ENCODE data around the gene TSTD2. TPM values are rescaled to one million over a fixed set of nuclear protein-coding genes. Genes with fewer than 3 reads are reported as not detected.
"Not testable (repeated sequence)": the region's sequence is repeated elsewhere in the genome, so short reads cannot be mapped to it uniquely, and the experiment has no call there.

The TSTD2 gene
- total RNA-seq, 4 donors from 2014 or later: 6.9 to 20.0 (median 10.1) TPM

- no peaks in the 10 kb centered on the region for H3K27me3 ChIP-seq
- 41 to 51% methylated on average over 2 of the region's 2 CpGs for WGBS, 2 donors
- H3K4me3 ChIP-seq: no peak overlapping the region
- intact Hi-C loops (cut with DNase I): no loop called here
- H3K27ac ChIP-seq: no peak overlapping the region
- no peak for DNase-seq
- no peaks in the 10 kb centered on the region for H3K4me1 ChIP-seq
- no peak for TF ChIP-seq POLR2A (IDR thresholded peaks at IDR 0.05)
- TF ChIP-seq, protein P1, sequence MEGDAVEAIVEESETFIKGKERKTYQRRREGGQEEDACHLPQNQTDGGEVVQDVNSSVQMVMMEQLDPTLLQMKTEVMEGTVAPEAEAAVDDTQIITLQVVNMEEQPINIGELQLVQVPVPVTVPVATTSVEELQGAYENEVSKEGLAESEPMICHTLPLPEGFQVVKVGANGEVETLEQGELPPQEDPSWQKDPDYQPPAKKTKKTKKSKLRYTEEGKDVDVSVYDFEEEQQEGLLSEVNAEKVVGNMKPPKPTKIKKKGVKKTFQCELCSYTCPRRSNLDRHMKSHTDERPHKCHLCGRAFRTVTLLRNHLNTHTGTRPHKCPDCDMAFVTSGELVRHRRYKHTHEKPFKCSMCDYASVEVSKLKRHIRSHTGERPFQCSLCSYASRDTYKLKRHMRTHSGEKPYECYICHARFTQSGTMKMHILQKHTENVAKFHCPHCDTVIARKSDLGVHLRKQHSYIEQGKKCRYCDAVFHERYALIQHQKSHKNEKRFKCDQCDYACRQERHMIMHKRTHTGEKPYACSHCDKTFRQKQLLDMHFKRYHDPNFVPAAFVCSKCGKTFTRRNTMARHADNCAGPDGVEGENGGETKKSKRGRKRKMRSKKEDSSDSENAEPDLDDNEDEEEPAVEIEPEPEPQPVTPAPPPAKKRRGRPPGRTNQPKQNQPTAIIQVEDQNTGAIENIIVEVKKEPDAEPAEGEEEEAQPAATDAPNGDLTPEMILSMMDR (IDR thresholded peaks at IDR 0.05): no peak
- no peaks in the 10 kb centered on the region for H3K9me3 ChIP-seq
- peaks cover 0 to 8% (median 0%) of the 10 kb centered on the region in 3 donors for H3K36me3 ChIP-seq
These were observed 53.3 kb downstream of the TSTD2 start for GRCh38 chr9:97579914-97580313.

- intact Hi-C loops (cut with DNase I): no loop called here
- Histone ChIP-seq H3K9me3 (no peaks in the 10 kb centered on the region), H3K36me3 (peaks cover 0 to 8% (median 0%) of the 10 kb centered on the region in 3 donors), H3K4me1 (no peaks in the 10 kb centered on the region), H3K4me3 (no peak overlapping the region), H3K27me3 (no peaks in the 10 kb centered on the region), H3K27ac (no peak overlapping the region)
- WGBS, 2 donors: 73 to 76% methylated on average over 5 of the region's 5 CpGs
- no peak for DNase-seq
- TF ChIP-seq, protein P1 (IDR thresholded peaks at IDR 0.05): no peak
- TF ChIP-seq POLR2A (IDR thresholded peaks at IDR 0.05): no peak
These were observed 54.3 kb downstream of the TSTD2 start for GRCh38 chr9:97578846-97579245.

DNA sequence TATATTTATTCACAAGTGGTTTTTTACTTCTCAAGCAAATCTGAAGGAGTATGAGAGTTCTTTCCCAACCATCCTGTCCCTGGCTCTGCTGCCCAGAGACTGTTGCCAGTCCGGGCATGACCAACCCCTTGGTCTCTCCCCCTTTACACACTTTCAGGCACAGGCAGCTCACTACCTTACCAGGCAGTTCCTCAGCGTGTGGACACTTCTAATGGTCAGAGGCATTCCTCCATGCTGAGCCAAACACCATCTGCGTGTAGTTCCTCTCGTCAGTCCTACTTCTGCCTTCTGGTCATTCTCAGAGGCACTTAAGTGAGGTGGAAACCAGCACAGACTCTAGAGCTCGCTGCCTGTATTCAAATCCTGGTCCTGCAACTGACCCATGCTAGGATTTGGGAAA is 56.1 kb downstream of the TSTD2 start:
- WGBS, 2 donors: 67 to 68% methylated on average over 5 of the region's 5 CpGs
- Histone ChIP-seq H3K36me3 (peaks cover 0 to 8% (median 0%) of the 10 kb centered on the region in 3 donors), H3K27me3 (no peaks in the 10 kb centered on the region), H3K4me1 (no peaks in the 10 kb centered on the region), H3K4me3 (no peak overlapping the region), H3K9me3 (no peaks in the 10 kb centered on the region), H3K27ac (no peak overlapping the region)
- TF ChIP-seq, protein P1 (IDR thresholded peaks at IDR 0.05): no peak
- no peak for TF ChIP-seq POLR2A (IDR thresholded peaks at IDR 0.05)
- DNase-seq: no peak
- intact Hi-C loops (cut with DNase I): no loop called here

- intact Hi-C loops (cut with DNase I): no loop called here
- Histone ChIP-seq H3K27ac (no peak overlapping the region), H3K9me3 (no peaks in the 10 kb centered on the region), H3K36me3 (peaks cover 0 to 8% (median 0%) of the 10 kb centered on the region in 3 donors), H3K4me3 (peak overlapping the region in 2 of 4 donors; percentile 23 to 47), H3K4me1 (peaks cover 0 to 10% (median 0%) of the 10 kb centered on the region in 3 donors), H3K27me3 (no peaks in the 10 kb centered on the region)
- no peak for DNase-seq
- no peak for TF ChIP-seq POLR2A (IDR thresholded peaks at IDR 0.05)
- TF ChIP-seq, protein P1 (IDR thresholded peaks at IDR 0.05): no peak
- 70 to 78% methylated on average over 11 of the region's 11 CpGs for WGBS, 2 donors
These were observed 57.4 kb downstream of the TSTD2 start for GRCh38 chr9:97575673-97576200.

DNA sequence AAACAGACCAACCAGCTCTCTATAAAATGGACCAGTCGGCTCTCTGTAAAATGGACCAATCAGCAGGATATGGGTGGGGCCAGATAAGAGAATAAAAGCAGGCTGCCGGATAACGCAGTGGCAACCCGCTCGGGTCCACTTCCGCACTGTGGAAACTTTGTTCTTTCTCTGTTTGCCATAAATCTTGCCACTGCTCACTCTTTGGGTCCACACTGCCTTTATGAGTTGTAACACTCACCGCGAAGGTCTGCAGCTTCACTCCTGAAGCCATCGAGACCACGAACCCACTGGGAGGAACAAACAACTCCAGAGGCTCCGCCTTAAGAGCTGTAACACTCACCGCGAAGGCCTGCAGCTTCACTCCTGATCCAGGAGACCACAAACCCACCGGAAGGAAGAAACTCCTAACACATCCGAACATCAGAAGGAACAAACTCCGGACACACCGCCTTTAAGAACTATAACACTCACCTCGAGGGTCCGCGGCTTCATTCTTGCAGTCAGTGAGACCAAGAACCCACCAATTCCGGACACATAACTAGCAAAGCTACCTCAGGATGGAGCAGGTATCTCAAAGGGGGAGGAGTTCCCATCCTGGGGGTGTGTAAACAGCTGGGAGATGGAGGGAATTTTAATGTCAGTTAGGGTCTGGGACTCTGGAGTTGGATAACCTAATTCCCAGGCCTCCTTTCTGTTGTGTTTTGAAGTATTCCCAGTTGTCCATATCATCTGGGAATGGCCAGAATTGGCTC is 58.1 kb downstream of the TSTD2 start:
- Histone ChIP-seq H3K4me3 (peak overlapping the region in 3 of 4 donors; percentile 23 to 47 (median 23)), H3K4me1 (peaks cover 0 to 14% (median 0%) of the 10 kb centered on the region in 3 donors), H3K36me3 (peaks cover 0 to 12% (median 0%) of the 10 kb centered on the region in 3 donors), H3K27ac (peak overlapping the region in 2 of 4 donors; percentile 9 to 29)
- H3K9me3 ChIP-seq; DNase-seq; H3K27me3 ChIP-seq; intact Hi-C loops (cut with DNase I): not testable (repeated sequence)
- 87% methylated on average over 15 to 17 of the region's 21 CpGs for WGBS, 2 donors
- TF ChIP-seq POLR2A (IDR thresholded peaks at IDR 0.05): peak in 2 of 4 donors; percentile 32 to 52

- H3K9me3 ChIP-seq; H3K27me3 ChIP-seq; H3K4me3 ChIP-seq; DNase-seq; intact Hi-C loops (cut with DNase I): not testable (repeated sequence)
- 97% methylated on average over 5 of the region's 47 CpGs; no CpG with 5 or more reads in 1 of the 2 donors for WGBS, 2 donors
- Histone ChIP-seq H3K4me1 (peaks cover 0 to 14% (median 0%) of the 10 kb centered on the region in 3 donors), H3K36me3 (peaks cover 0 to 20% (median 0%) of the 10 kb centered on the region in 3 donors), H3K27ac (peak overlapping the region in 1 of 4 donors; percentile 5)
These were observed 59.0 kb downstream of the TSTD2 start for GRCh38 chr9:97574101-97574571.

All from esophagus squamous epithelium (tissue), 5 donors.